CD8-positive, alpha-beta memory T cell (primary cell): ENCODE data around the gene FOXRED2. TPM values are rescaled to one million over a fixed set of nuclear protein-coding genes. Genes with fewer than 3 reads are reported as not detected.

Experiments
- CTCF ChIA-PET: fragments of 350-600 bp; sonication (Branson Sonifier 250); formaldehyde crosslinking; loops from one replicate; lab custom pipeline; 2021; ENCODE audit warnings: antibody characterized with exemption; lab: Charles Lee
- POLR2A ChIA-PET: fragments of 350-600 bp; sonication (Branson Sonifier 250); formaldehyde crosslinking; loops from one replicate; lab custom pipeline; 2021; ENCODE audit warnings: antibody characterized with exemption; lab: Charles Lee
- DNase-seq, 5 donors: peaks; one replicate each; pipeline versions ENCODE4 v3.0.0 to v3.0.0-alpha.2; 2020 to 2022; ENCODE audit warnings: mixed read lengths in 1 of 5
- H3K27ac ChIP-seq: one replicate; pipeline ENCODE4 v1.7.0; 2013; ENCODE audit warnings: low read depth, mild to moderate bottlenecking, low read length, moderate library complexity
- H3K27me3 ChIP-seq: 2 replicates; pipeline ENCODE4 v1.7.0; 2013; ENCODE audit warnings: low read length, mild to moderate bottlenecking; ENCODE audit not compliant: insufficient read depth, poor library complexity, severe bottlenecking
- H3K36me3 ChIP-seq: 2 replicates; pipeline ENCODE4 v1.7.0; 2013; ENCODE audit warnings: mild to moderate bottlenecking, low read length, moderate library complexity; ENCODE audit not compliant: insufficient read depth
- H3K4me1 ChIP-seq: 2 replicates; pipeline ENCODE4 v1.7.0; 2013; ENCODE audit warnings: mild to moderate bottlenecking, low read length, moderate library complexity; ENCODE audit not compliant: insufficient read depth
- H3K4me3 ChIP-seq: 2 replicates; pipeline ENCODE4 v1.7.0; 2013; ENCODE audit warnings: mild to moderate bottlenecking, low read length
- H3K9me3 ChIP-seq: 2 replicates; pipeline ENCODE4 v1.7.0; 2013; ENCODE audit warnings: mild to moderate bottlenecking, low read length
- H3K27ac Mint-ChIP-seq, 8 donors: one replicate each; pipeline ENCODE4 v1.8.0; 2020 to 2021; ENCODE audit warnings: mixed read lengths in 8 of 8, mild to moderate bottlenecking in 6 of 8, inconsistent platforms in 3 of 8, moderate library complexity in 3 of 8
- H3K27me3 Mint-ChIP-seq, 2 donors: one replicate each; pipeline ENCODE4 v1.8.0; 2020 to 2021; ENCODE audit warnings: mixed read lengths in 2 of 2, mild to moderate bottlenecking in 1 of 2, moderate library complexity in 1 of 2
- H3K36me3 Mint-ChIP-seq, 3 donors: one replicate each; pipeline ENCODE4 v1.8.0; 2020 to 2021; ENCODE audit warnings: mixed read lengths in 3 of 3, inconsistent platforms in 1 of 3, mild to moderate bottlenecking in 1 of 3
- H3K4me1 Mint-ChIP-seq, 3 donors: one replicate each; pipeline ENCODE4 v1.8.0; 2020 to 2021; ENCODE audit warnings: mixed read lengths in 3 of 3, inconsistent platforms in 1 of 3, mild to moderate bottlenecking in 1 of 3
- H3K4me3 Mint-ChIP-seq, 7 donors: one replicate each; pipeline ENCODE4 v1.8.0; 2020 to 2021; ENCODE audit warnings: mixed read lengths in 7 of 7, mild to moderate bottlenecking in 6 of 7, moderate library complexity in 4 of 7, inconsistent platforms in 2 of 7
- H3K9me3 Mint-ChIP-seq, 5 donors: one replicate each; pipeline ENCODE4 v1.8.0; 2020 to 2022; ENCODE audit warnings: mixed read lengths in 5 of 5, mild to moderate bottlenecking in 3 of 5, moderate library complexity in 2 of 5, inconsistent platforms in 1 of 5
- polyA plus RNA-seq: library from polyadenylated mRNA; unstranded; fragments of 300-500 nt; fragmentation: Illumina TruSeq; gene quantifications from one replicate; pipeline ENCODE4 v1.2.3, GENCODE V29; 2021
- total RNA-seq, 2 experiments: library from RNA; stranded (reverse); gene quantifications; one replicate each; pipeline ENCODE4 v1.2.3, GENCODE V29; 2021

The FOXRED2 gene
- total and polyA plus RNA-seq, 3 experiments from 2014 or later, result 1.8 to 27.6 (median 23.7) TPM

DNA sequence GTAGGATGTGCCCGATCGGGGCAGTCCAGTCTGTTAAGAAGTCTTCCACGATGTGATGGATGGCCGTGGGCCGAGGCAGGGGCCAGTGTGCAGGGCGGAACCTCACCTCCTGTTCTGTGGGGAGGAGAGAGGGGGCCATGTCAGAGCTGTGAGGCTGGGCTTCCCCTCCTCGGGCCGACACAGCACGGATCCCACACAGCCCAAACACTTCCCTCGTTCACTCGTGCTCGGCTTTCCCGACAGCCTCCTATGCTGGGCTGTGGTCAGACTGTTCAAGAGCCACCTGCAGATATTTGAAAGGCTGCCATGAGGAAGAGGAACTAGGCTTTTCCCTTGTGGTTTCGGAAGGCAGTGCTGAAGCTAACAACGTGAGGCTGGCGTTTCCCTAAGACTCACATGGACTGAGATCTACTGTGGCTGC, 13.1 kb downstream of the FOXRED2 start:
- H3K27me3 ChIP-seq, result no peaks in the 10 kb centered on the region
- no peaks in the 10 kb centered on the region for H3K9me3 ChIP-seq
- no peaks in the 10 kb centered on the region for H3K36me3 ChIP-seq
- H3K9me3 Mint-ChIP-seq, result no peaks in the 10 kb centered on the region
- POLR2A ChIA-PET, result no interaction called here
- no peaks in the 10 kb centered on the region for H3K4me1 ChIP-seq
- DNase-seq, result no peak
- no peaks in the 10 kb centered on the region for H3K27me3 Mint-ChIP-seq
- H3K4me3 Mint-ChIP-seq, result no peak overlapping the region
- no peak overlapping the region for H3K27ac ChIP-seq
- H3K36me3 Mint-ChIP-seq, result no peaks in the 10 kb centered on the region
- H3K4me3 ChIP-seq, result no peak overlapping the region
- H3K27ac Mint-ChIP-seq, result peak overlapping the region in 1 of 8 donors; percentile 12
- CTCF ChIA-PET, result interaction anchor here (0.6 to 2.5 kb wide), 3 partner anchors 14 to 737 kb away, joined by 3 to 6 read pairs (median 5); partner anchors contain the start of gene FOXRED2
- H3K4me1 Mint-ChIP-seq, result no peaks in the 10 kb centered on the region

DNA sequence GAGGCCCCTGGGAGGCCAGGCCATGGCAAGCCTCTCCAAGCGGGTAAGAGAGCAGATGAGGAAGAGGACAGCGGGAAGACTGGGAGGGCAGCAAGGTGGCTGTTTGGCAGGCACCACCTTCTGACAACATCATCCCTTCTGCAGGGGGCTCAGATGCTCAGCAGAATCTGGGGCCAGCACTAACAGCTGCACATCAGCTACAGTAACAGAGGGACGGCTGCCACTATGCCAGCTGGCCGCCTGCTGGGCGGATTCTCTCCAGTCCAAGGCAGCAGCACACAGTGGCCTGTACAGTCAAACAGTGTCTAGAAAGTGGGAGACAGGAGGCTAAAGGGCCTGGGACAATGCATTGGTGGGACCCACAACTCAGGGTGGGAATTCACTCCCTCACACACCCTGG, 14.7 kb downstream of the FOXRED2 start:
- Mint-ChIP-seq H3K4me3 (no peak overlapping the region), H3K27me3 (no peaks in the 10 kb centered on the region), H3K27ac (peak overlapping the region in 2 of 8 donors; percentile 51 to 54), H3K9me3 (no peaks in the 10 kb centered on the region), H3K4me1 (no peaks in the 10 kb centered on the region), H3K36me3 (no peaks in the 10 kb centered on the region)
- ChIA-PET POLR2A (no interaction called here), CTCF (interaction anchor here (2.0 kb wide), 1 partner anchor 15 kb away, joined by 6 read pairs; the partner anchor contains the start of gene FOXRED2)
- Histone ChIP-seq H3K4me1 (no peaks in the 10 kb centered on the region), H3K4me3 (no peak overlapping the region), H3K27me3 (no peaks in the 10 kb centered on the region), H3K36me3 (no peaks in the 10 kb centered on the region), H3K27ac (no peak overlapping the region), H3K9me3 (no peaks in the 10 kb centered on the region)
- DNase-seq, result no peak

DNA sequence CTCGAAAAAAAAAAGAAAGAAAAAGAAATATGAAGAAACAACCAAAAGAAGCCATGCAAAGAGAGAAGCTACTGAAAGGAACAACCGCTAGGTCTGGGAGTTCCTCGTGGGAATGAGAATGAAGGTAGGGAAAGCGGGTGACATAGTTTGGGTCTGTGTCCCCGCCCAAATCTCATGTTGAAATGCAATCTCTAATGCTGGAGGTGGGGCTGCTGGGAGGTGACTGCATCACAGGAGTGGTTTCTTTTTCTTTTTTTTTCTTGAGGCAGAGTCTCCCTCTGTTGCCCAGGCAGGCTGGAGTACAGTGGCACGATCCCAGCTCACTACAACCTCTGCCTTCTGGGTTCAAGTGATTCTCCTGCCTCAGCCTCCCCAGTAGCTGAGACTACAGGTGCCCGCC, 15.7 kb downstream of the FOXRED2 start:
- DNase-seq, result no peak
- ChIA-PET CTCF (no interaction called here), POLR2A (no interaction called here)
- Histone ChIP-seq H3K4me1 (no peaks in the 10 kb centered on the region), H3K27ac (no peak overlapping the region), H3K36me3 (no peaks in the 10 kb centered on the region), H3K4me3 (no peak overlapping the region), H3K9me3 (no peaks in the 10 kb centered on the region), H3K27me3 (no peaks in the 10 kb centered on the region)
- Mint-ChIP-seq H3K9me3 (no peaks in the 10 kb centered on the region), H3K4me1 (no peaks in the 10 kb centered on the region), H3K27me3 (no peaks in the 10 kb centered on the region), H3K27ac (no peak overlapping the region), H3K36me3 (no peaks in the 10 kb centered on the region), H3K4me3 (no peak overlapping the region)

DNA sequence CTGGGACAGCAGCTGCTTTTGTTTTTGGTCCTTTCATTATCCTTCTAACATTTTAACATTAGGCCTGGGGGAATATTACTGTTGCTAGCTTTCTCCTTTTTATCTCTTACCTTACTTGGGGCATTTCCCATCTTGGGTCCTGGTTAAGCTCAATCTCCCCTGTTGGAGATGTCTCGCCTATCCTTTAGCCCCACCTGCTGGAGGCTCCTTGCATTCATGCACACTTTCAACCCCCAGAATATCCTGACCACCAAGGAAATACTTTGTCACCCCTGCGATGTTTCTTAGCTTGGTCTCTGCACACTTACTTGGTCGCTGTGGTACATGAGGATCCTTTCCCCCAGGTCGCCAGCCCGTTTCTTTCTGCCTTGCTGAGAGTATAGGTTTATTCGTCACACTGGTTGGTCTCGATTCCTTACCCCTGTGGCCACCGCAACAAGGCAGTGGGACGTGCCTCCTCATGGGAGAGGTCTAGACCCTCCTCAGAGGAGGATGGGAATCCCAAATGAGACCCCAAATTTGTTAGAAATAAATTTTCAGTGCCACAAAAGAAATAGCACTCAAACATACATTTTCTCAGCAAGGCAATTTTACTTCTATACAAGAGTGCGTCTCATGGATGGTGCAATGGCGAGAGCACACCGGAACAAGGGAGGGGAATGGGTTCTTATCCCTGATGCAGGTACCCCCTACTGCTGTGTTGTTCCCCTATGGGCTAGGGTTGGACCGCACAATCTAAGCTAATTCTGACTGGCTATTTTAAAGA, 20.0 kb downstream of the FOXRED2 start:
- H3K27ac Mint-ChIP-seq, result peak overlapping the region in 2 of 8 donors; percentile 67 to 87
- H3K9me3 Mint-ChIP-seq, result no peaks in the 10 kb centered on the region
- H3K27me3 Mint-ChIP-seq, result peaks cover 0 to under 1% of the 10 kb centered on the region in 2 donors
- ChIA-PET POLR2A (interaction anchor here (0.6 kb wide), 1 partner anchor 169 kb away, joined by 3 read pairs; no protein-coding TSS in a partner anchor), CTCF (interaction anchor here (0.6 to 6.9 kb wide), 24 partner anchors 8 to 344 kb away, joined by 3 to 56 read pairs (median 4); partner anchors contain the start of genes APOL2 and MYH9)
- H3K27me3 ChIP-seq, result no peaks in the 10 kb centered on the region
- no peaks in the 10 kb centered on the region for H3K36me3 ChIP-seq
- peaks cover 0 to under 1% (median 0%) of the 10 kb centered on the region in 3 donors for H3K36me3 Mint-ChIP-seq
- H3K4me3 Mint-ChIP-seq, result peak overlapping the region in 1 of 7 donors; percentile 31
- DNase-seq, result peak; percentile 43 to 75 (median 55)
- no peak overlapping the region for H3K4me3 ChIP-seq
- peaks cover 6% of the 10 kb centered on the region for H3K4me1 ChIP-seq
- H3K9me3 ChIP-seq, result no peaks in the 10 kb centered on the region
- no peak overlapping the region for H3K27ac ChIP-seq
- H3K4me1 Mint-ChIP-seq, result peaks cover 6 to 9% (median 9%) of the 10 kb centered on the region in 3 donors

DNA sequence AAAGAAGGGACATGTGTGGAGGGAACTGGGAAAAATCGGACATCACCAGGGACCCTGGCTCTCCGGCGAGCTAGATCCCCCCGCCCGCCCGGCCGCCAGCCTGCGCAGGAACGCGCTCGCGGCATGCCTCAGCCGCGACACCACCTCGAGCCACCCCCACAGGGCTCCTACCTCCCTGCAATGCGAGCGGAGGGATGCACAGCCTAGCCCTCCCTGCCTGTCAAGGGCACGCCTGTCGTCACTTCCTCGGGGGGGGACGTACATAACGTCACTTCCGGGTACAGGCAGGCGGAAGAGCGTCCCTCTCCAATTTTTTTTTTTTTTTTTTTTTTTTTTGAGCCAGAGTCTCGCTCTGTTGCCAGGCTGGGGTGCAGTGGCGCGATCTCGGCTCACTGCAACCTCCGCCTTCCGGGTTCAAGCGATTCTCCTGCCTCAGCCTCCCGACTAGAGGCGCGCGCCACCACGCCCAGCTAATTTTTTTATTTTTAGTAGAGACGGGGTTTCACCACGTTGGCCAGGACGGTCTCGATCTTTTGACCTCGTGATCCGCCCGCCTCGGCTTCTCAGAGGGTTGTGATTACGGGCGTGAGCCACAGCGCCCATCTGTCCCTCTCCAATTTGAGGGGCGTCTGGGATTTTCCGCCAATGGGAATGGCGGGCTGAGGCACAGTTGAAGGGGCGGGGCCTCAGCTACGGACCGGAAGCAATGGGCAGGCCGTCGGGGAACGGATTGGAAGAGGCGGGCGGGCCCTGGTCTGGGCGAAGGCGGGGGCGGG, 25.3 kb downstream of the FOXRED2 start, which contains the start of gene TXN2:
Gene TXN2 (minus strand): TSS at position 248 of the 776 bp plus-strand sequence. CDS start 803 bp downstream, outside the sequence.
- no peaks in the 10 kb centered on the region for H3K9me3 Mint-ChIP-seq
- H3K9me3 ChIP-seq, result no peaks in the 10 kb centered on the region
- peak within 1 kb of the TSS; percentile 98 to 99 (median 99) for H3K27ac Mint-ChIP-seq
- ChIA-PET POLR2A (interaction anchor here (0.6 to 2.1 kb wide), 7 partner anchors 25 to 294 kb away, joined by 3 to 11 read pairs (median 7); partner anchors contain the start of genes FOXRED2 and IFT27), CTCF (interaction anchor here (1.1 to 1.4 kb wide), 2 partner anchors 11 to 26 kb away, joined by 3 to 4 read pairs; no protein-coding TSS in a partner anchor)
- peak within 1 kb of the TSS; percentile 75 for H3K4me3 ChIP-seq
- peaks cover 2 to 42% (median 7%) of the 10 kb centered on the region in 3 donors for H3K36me3 Mint-ChIP-seq
- H3K4me1 ChIP-seq, result peaks cover 16% of the 10 kb centered on the region
- peak; percentile 93 to 99 (median 96) for DNase-seq
- H3K4me1 Mint-ChIP-seq, result peaks cover 16 to 29% (median 23%) of the 10 kb centered on the region in 3 donors
- peaks cover 7% of the 10 kb centered on the region for H3K36me3 ChIP-seq
- peak within 1 kb of the TSS; percentile 77 for H3K27ac ChIP-seq
- H3K27me3 Mint-ChIP-seq, result peaks cover 0 to 4% of the 10 kb centered on the region in 2 donors
- H3K27me3 ChIP-seq, result no peaks in the 10 kb centered on the region
- H3K4me3 Mint-ChIP-seq, result peak within 1 kb of the TSS; percentile 90 to 100 (median 98)

DNA sequence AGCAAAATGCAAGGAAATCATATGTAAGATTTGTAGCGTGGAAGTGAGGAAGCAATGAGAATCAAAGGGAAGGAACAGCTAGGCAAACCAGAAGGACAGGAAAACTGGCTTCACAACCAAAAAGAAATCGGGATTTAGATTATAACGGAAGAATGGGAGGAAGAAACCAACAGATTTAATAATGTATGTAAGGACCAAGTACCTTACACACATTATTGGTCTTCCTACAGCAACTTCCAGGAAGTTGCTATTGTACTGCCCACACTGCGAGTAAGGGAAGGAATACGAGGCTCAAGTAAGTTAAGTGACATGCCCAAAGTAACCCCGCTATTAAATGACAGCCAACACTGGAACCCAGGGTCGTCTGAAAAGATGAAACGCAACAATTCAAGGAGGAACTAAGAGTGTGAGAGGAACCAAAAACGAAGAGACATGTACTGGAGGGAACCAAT, 25.9 kb downstream of the FOXRED2 start:
- CTCF ChIA-PET, result interaction anchor here (1.4 kb wide), 1 partner anchor 25 kb away, joined by 3 read pairs; no protein-coding TSS in a partner anchor
- peaks cover 16% of the 10 kb centered on the region for H3K4me1 ChIP-seq
- peaks cover 0 to 4% of the 10 kb centered on the region in 2 donors for H3K27me3 Mint-ChIP-seq

DNA sequence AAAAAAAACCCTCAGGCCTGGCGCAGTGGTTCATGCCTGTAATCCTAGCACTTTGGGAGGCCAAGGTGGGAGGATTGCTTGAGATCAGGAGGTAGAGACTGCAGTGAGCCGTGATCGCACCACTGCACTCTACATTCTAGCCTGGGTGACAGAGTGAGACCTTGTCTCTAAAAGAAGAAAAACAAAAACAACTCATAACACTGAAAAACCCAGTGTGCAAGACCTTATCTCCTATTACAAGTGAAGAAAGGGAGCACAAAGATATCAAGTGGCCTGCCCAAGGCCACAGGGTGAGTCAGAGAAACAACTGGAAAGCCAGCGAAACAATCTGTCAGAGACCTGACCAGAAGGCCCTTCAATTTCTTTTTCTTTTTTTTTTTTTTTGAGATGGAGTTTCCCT, 27.9 kb downstream of the FOXRED2 start:
- DNase-seq, result no peak
- ChIA-PET CTCF (interaction anchor here (1.0 to 3.9 kb wide), 2 partner anchors 94 to 177 kb away, joined by 3 to 15 read pairs; no protein-coding TSS in a partner anchor), POLR2A (no interaction called here)
- Mint-ChIP-seq H3K9me3 (no peaks in the 10 kb centered on the region), H3K36me3 (peaks cover 12 to 66% (median 13%) of the 10 kb centered on the region in 3 donors), H3K4me1 (peaks cover 16 to 29% (median 23%) of the 10 kb centered on the region in 3 donors), H3K27ac (peak overlapping the region in 3 of 8 donors; percentile 52 to 73 (median 62)), H3K4me3 (peak overlapping the region in 1 of 7 donors; percentile 48), H3K27me3 (peaks cover 0 to 4% of the 10 kb centered on the region in 2 donors)
- Histone ChIP-seq H3K4me1 (peaks cover 16% of the 10 kb centered on the region), H3K27me3 (no peaks in the 10 kb centered on the region), H3K27ac (peak overlapping the region; percentile 24), H3K4me3 (no peak overlapping the region), H3K9me3 (no peaks in the 10 kb centered on the region), H3K36me3 (peaks cover 23% of the 10 kb centered on the region)

More for the DNA sequence above, 25.9 kb downstream of the FOXRED2 start:
- DNase-seq, result no peak
- Mint-ChIP-seq H3K36me3 (peaks cover 4 to 47% (median 10%) of the 10 kb centered on the region in 3 donors), H3K4me3 (peak overlapping the region; percentile 90 to 100 (median 98)), H3K27ac (peak overlapping the region; percentile 98 to 99 (median 99)), H3K4me1 (peaks cover 16 to 29% (median 23%) of the 10 kb centered on the region in 3 donors), H3K9me3 (no peaks in the 10 kb centered on the region)
- Histone ChIP-seq H3K4me3 (peak overlapping the region; percentile 75), H3K27ac (peak overlapping the region; percentile 77), H3K36me3 (peaks cover 14% of the 10 kb centered on the region), H3K9me3 (no peaks in the 10 kb centered on the region), H3K27me3 (no peaks in the 10 kb centered on the region)
- POLR2A ChIA-PET, result interaction anchor here (0.6 to 2.1 kb wide), 2 partner anchors 26 to 143 kb away, joined by 3 to 11 read pairs; partner anchors contain the start of gene FOXRED2
